Measurements from ENCODE around the gene FGF21. TPM values are rescaled to one million over a fixed set of nuclear protein-coding genes. Genes with fewer than 3 reads are reported as not detected.

Gene FGF21
- total and polyA plus RNA-seq, 2 donors (not counting 1 experiment from before 2014, with no cell fraction given) = not detected

DNA sequence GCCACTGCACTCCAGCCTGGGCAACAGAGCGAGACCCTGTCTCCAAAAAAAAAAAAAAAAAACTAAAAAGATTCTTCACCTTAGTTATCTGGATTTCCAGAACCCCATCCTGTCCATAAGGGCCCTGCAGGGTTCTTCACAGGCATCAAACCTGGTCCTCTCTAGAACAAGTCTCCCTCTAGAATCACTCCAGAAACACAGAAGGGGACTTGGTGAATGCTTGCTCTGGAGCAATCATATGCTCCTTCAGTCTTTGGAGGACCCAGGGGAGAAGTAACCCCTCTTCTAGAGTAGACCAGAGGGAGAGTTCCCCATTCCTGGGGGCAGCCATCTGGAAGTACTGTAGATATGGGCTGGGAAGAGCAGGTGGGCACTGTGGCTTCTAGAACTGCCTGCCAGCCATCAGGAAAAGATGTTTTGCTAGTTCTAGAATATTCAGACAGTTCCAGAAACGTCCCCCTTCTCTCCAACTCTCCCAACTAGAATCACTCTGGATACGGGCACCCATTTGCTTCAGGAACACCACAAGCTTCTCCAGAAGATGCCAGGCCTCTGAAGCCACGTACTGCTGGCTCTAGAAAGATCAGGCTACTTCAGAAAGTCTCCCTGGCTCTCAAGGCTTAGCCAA is 5.6 kb upstream of the FGF21 start:
- Histone ChIP-seq H3K27ac (ENCODE audit: insufficient read depth, low read length) (no peak overlapping the region), H3K9ac (ENCODE audit: insufficient read depth, low read length) (no peak overlapping the region)

DNA sequence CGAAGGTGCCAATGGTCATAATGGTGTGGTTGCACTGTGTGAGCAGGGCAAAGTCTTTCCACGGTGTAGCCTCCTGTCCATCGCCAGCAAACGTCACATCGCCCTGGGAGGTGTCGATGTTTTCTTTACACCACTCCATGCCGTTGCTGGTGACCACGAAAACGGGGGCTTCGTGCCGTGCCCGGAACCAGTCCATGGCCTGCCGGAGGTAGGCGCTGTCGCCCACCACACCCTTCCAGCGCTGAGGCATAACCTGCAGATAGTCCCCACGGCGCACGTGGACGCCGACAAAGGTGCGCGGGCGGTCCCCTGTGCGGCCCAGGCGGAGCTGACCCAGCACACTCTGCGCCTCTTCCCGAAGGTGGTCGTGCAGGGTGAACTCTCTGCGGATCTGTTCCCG is 5.0 kb upstream of the FGF21 start:
- Histone ChIP-seq H3K4me3 (replicated peaks in 1 of 4; ENCODE audit: control extremely low read depth in 1 of 4, insufficient read depth in 1 of 4, low read depth in 3 of 4, low read length in 4 of 4) (no peak overlapping the region), H3K4me2 (ENCODE audit: extremely low read depth, insufficient read depth, low read length) (no peak overlapping the region), H3K27ac (ENCODE audit: insufficient read depth, low read length) (no peak overlapping the region), H2AFZ (ENCODE audit: low read length) (no peak overlapping the region), H4K20me1 (ENCODE audit: control insufficient read depth, extremely low read depth, insufficient read depth, low read length) (no peaks in the 10 kb centered on the region), H3K9ac (ENCODE audit: insufficient read depth, low read length) (no peak overlapping the region), H3K9me3 (ENCODE audit: control insufficient read depth, insufficient read depth, low read depth, low read length) (no peaks in the 10 kb centered on the region), H3K4me1 (ENCODE audit: control insufficient read depth, extremely low read depth, insufficient read depth, low read length) (peaks cover 3% of the 10 kb centered on the region), H3K36me3 (ENCODE audit: control insufficient read depth, insufficient read depth, low read length) (no peaks in the 10 kb centered on the region), H3K27me3 (ENCODE audit: control insufficient read depth, insufficient read depth, low read length) (peaks cover 22% of the 10 kb centered on the region), H3K79me2 (ENCODE audit: control insufficient read depth, insufficient read depth, low read length) (no peaks in the 10 kb centered on the region)
- no peak for DNase-seq (ENCODE audit: low read depth in 2 of 2)
- TF ChIP-seq EZH2 (IDR thresholded peaks at IDR 0.05; ENCODE audit: low read length, missing control alignments) = no peak
- no peak for TF ChIP-seq CTCF (conservative IDR thresholded peaks at IDR 0.05 in 1 of 2, IDR thresholded peaks at IDR 0.05 in 1 of 2; ENCODE audit: low read depth in 1 of 2, low read length in 2 of 2)

More for the DNA sequence above, 5.6 kb upstream of the FGF21 start:
- no peaks in the 10 kb centered on the region for H3K36me3 ChIP-seq (ENCODE audit: control insufficient read depth, insufficient read depth, low read length)
- H2AFZ ChIP-seq (ENCODE audit: low read length) = no peak overlapping the region
- H3K4me3 ChIP-seq (replicated peaks in 1 of 4; ENCODE audit: control extremely low read depth in 1 of 4, insufficient read depth in 1 of 4, low read depth in 3 of 4, low read length in 4 of 4) = no peak overlapping the region
- H3K4me2 ChIP-seq (ENCODE audit: extremely low read depth, insufficient read depth, low read length) = no peak overlapping the region
- no peaks in the 10 kb centered on the region for H3K79me2 ChIP-seq (ENCODE audit: control insufficient read depth, insufficient read depth, low read length)
- no peak for TF ChIP-seq EZH2 (IDR thresholded peaks at IDR 0.05; ENCODE audit: low read length, missing control alignments)
- no peak for TF ChIP-seq CTCF (conservative IDR thresholded peaks at IDR 0.05 in 1 of 2, IDR thresholded peaks at IDR 0.05 in 1 of 2; ENCODE audit: low read depth in 1 of 2, low read length in 2 of 2)
- H3K27me3 ChIP-seq (ENCODE audit: control insufficient read depth, insufficient read depth, low read length) = peaks cover 22% of the 10 kb centered on the region
- peaks cover 3% of the 10 kb centered on the region for H3K4me1 ChIP-seq (ENCODE audit: control insufficient read depth, extremely low read depth, insufficient read depth, low read length)
- no peaks in the 10 kb centered on the region for H3K9me3 ChIP-seq (ENCODE audit: control insufficient read depth, insufficient read depth, low read depth, low read length)
- DNase-seq (ENCODE audit: low read depth in 2 of 2) = no peak
- H4K20me1 ChIP-seq (ENCODE audit: control insufficient read depth, extremely low read depth, insufficient read depth, low read length) = no peaks in the 10 kb centered on the region

DNA sequence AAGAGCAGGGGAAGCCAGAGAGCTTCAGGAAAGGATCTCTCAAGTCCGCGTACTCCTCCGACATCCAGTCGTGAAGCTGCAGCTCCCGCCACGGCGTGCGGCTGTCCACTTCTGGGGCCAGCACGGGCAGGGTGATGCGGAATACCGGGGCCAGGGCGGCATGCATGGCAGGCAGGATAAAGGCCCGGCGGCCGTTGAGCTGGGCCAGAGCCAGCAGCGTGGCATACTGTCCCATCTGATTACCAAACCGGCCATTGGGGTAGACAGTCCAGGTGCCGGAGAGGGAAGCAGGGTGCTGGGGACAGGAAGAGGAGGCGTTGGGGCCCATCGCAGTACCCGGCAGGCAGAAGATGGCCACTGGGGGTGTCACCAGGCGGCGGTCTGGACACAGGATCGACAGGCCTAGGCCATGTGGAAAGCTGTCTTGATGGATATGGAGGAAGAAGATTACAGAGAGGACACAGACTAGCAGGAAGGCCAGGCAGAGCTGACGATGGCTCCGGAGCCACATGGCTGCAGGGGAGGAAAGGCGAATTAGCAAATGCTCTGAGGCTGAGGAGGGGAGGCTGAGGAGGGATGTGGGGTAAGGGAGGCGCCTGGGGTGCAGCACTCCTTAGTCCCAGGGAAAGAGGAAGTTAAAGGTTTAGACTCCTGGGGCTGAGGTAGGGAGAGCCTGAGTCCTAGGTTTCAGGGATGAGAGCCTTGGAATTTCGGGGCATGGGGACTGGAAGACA is 4.4 kb upstream of the FGF21 start:
- no peak for TF ChIP-seq EZH2 (IDR thresholded peaks at IDR 0.05; ENCODE audit: low read length, missing control alignments)
- TF ChIP-seq CTCF (conservative IDR thresholded peaks at IDR 0.05 in 1 of 2, IDR thresholded peaks at IDR 0.05 in 1 of 2; ENCODE audit: low read depth in 1 of 2, low read length in 2 of 2) = no peak
- no peaks in the 10 kb centered on the region for H4K20me1 ChIP-seq (ENCODE audit: control insufficient read depth, extremely low read depth, insufficient read depth, low read length)

More for the DNA sequence above, 4.4 kb upstream of the FGF21 start:
- H3K9me3 ChIP-seq (ENCODE audit: control insufficient read depth, insufficient read depth, low read depth, low read length) = no peaks in the 10 kb centered on the region
- peaks cover 3% of the 10 kb centered on the region for H3K4me1 ChIP-seq (ENCODE audit: control insufficient read depth, extremely low read depth, insufficient read depth, low read length)
- H3K79me2 ChIP-seq (ENCODE audit: control insufficient read depth, insufficient read depth, low read length) = no peaks in the 10 kb centered on the region
- no peak overlapping the region for H3K9ac ChIP-seq (ENCODE audit: insufficient read depth, low read length)
- peaks cover 22% of the 10 kb centered on the region for H3K27me3 ChIP-seq (ENCODE audit: control insufficient read depth, insufficient read depth, low read length)
- no peak overlapping the region for H2AFZ ChIP-seq (ENCODE audit: low read length)
- H3K27ac ChIP-seq (ENCODE audit: insufficient read depth, low read length) = no peak overlapping the region
- no peak overlapping the region for H3K4me2 ChIP-seq (ENCODE audit: extremely low read depth, insufficient read depth, low read length)
- H3K36me3 ChIP-seq (ENCODE audit: control insufficient read depth, insufficient read depth, low read length) = no peaks in the 10 kb centered on the region
- H3K4me3 ChIP-seq (replicated peaks in 1 of 4; ENCODE audit: control extremely low read depth in 1 of 4, insufficient read depth in 1 of 4, low read depth in 3 of 4, low read length in 4 of 4) = no peak overlapping the region
- DNase-seq (ENCODE audit: low read depth in 2 of 2) = no peak
